Panc1 (cell line): ENCODE results near the gene TMEM170A. TPM values are rescaled to one million over a fixed set of nuclear protein-coding genes. Genes with fewer than 3 reads are reported as not detected.

Source experiments
- ATAC-seq: fragments of 200-7000 bp; cut with Tn5 transposase; 2 replicates; pipeline ENCODE4 v1.9.1; 2020; ENCODE audit warnings: mild to moderate bottlenecking, moderate library complexity
- BruUV-seq: library from RNA; stranded (reverse); fragments of 400-500 nt; replicated peaks from 2 replicates; lab custom pipeline; 2021; lab: Mats Ljungman, UMichigan
- CTCF ChIA-PET: fragments of 300-600 bp; sonication (Branson Sonifier 250); formaldehyde crosslinking; loops from one replicate; lab custom pipeline; 2022; ENCODE audit warnings: antibody characterized with exemption; lab: Charles Lee
- POLR2A ChIA-PET: fragments of 300-600 bp; sonication (Branson Sonifier 250); formaldehyde crosslinking; loops from one replicate; lab custom pipeline; 2022; ENCODE audit warnings: antibody characterized with exemption; lab: Charles Lee
- DNase-seq: peaks from one replicate; pipeline ENCODE4 v3.0.0-alpha.2; 2010; ENCODE audit warnings: low read depth, low spot score
- H3K27ac ChIP-seq: 2 replicates; pipeline ENCODE4 v1.5.1; 2011; ENCODE audit warnings: mild to moderate bottlenecking, low read length, inconsistent platforms
- H3K27me3 ChIP-seq: fragments of 200-500 bp; sonication (Bioruptor generic); 2 replicates; pipeline ENCODE4 v1.6.0; 2014; ENCODE audit warnings: low read length, inconsistent platforms; ENCODE audit not compliant: control insufficient read depth, insufficient read depth
- H3K36me3 ChIP-seq: fragments of 200-500 bp; sonication (Bioruptor generic); 2 replicates; pipeline ENCODE4 v1.5.1; 2014; ENCODE audit warnings: inconsistent platforms, mild to moderate bottlenecking, low read length, moderate library complexity; ENCODE audit not compliant: control insufficient read depth, insufficient read depth
- H3K4me1 ChIP-seq: 2 replicates; pipeline ENCODE4 v1.5.1; 2011; ENCODE audit warnings: inconsistent platforms, mild to moderate bottlenecking, low read length, moderate library complexity; ENCODE audit not compliant: control insufficient read depth, insufficient read depth
- H3K4me3 ChIP-seq, 2 experiments: 2 replicates each; pipeline ENCODE4 v1.5.1; 2011 to 2012; ENCODE audit warnings: low read depth in 2 of 2, low read length in 2 of 2, mild to moderate bottlenecking in 2 of 2, inconsistent platforms in 1 of 2, moderate library complexity in 1 of 2
- H3K9me3 ChIP-seq: fragments of 200-500 bp; sonication (Bioruptor generic); 2 replicates; pipeline ENCODE4 v1.5.1; 2014; ENCODE audit warnings: low read depth, mild to moderate bottlenecking, inconsistent platforms, low read length, moderate library complexity; ENCODE audit not compliant: control insufficient read depth, insufficient read depth
- POLR2AphosphoS5 ChIP-seq: IDR thresholded peaks from 2 replicates; pipeline ENCODE4 v1.6.1; 2012; ENCODE audit warnings: mild to moderate bottlenecking, low read depth, low read length, moderate library complexity
- SIN3A ChIP-seq: IDR thresholded peaks from 2 replicates; pipeline ENCODE4 v1.6.1; 2012; ENCODE audit warnings: low read depth, mild to moderate bottlenecking, low read length, moderate library complexity, borderline replicate concordance; ENCODE audit not compliant: insufficient read depth
- TCF7L2 ChIP-seq: IDR thresholded peaks from 2 replicates; pipeline ENCODE4 v1.6.1; 2011; ENCODE audit warnings: mild to moderate bottlenecking, low read depth, low read length, inconsistent platforms
- in situ Hi-C: cut with HindIII; loops from 2 replicates; pipeline ENCODE4 v1.10.0; 2016; ENCODE audit warnings: low sequenced_read_pairs, low pct_unique_long_range_greater_than_20kb
- intact Hi-C: fragments of 100-400 bp; cut with micrococcal nuclease; formaldehyde crosslinking; loops from one replicate; pipeline ENCODE4 v1.10.0; 2022; ENCODE audit not compliant: unreplicated experiment
- total RNA-seq: library from RNA; stranded (reverse); gene quantifications from one replicate; pipeline ENCODE4 v1.2.1, GENCODE V29; 2021; ENCODE audit not compliant: unreplicated experiment
- TF ChIP-seq, protein P1 (sequence below), 2 experiments: IDR thresholded peaks; 2 replicates each; pipeline ENCODE4 v1.6.1; 2011 to 2012; ENCODE audit warnings: low read depth in 2 of 2, control low read depth in 1 of 2, low read length in 1 of 2, mild to moderate bottlenecking in 1 of 2, moderate library complexity in 1 of 2; ENCODE audit not compliant: insufficient read depth in 1 of 2
- TF ChIP-seq, protein P2 (sequence below): fragments of 450-650 bp; IDR thresholded peaks from 2 replicates; pipeline ENCODE4 v1.5.1; 2017; ENCODE audit warnings: mild to moderate bottlenecking

Gene TMEM170A
- total RNA-seq, 1 experiment from 2014 or later, result 19.0 TPM

DNA sequence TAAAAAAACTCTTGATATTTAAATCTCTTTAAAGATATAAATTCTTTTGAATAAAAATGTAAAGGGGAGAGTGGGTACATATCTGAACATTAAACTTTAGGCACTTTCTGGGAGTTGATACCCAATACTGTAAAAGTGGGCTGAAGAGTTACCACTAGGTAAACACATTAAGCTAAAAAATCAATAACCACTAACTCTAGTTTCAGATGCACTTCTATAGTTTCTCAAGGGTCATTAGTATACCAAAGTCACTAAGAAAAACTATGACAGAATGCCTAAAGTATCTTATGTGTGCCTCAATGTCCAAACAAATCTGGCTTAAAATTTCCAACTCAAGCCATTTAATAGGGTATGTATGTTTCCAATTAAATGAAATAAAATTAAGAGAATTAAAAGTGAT lies 18.1 kb downstream of the TMEM170A start:
- TSS peak; percentile 27 for BruUV-seq
- no peak for ATAC-seq
- H3K27ac ChIP-seq, result no peak overlapping the region
- TF ChIP-seq TCF7L2 (no peak), SIN3A (no peak), POLR2AphosphoS5 (no peak)
- TF ChIP-seq, protein P1, sequence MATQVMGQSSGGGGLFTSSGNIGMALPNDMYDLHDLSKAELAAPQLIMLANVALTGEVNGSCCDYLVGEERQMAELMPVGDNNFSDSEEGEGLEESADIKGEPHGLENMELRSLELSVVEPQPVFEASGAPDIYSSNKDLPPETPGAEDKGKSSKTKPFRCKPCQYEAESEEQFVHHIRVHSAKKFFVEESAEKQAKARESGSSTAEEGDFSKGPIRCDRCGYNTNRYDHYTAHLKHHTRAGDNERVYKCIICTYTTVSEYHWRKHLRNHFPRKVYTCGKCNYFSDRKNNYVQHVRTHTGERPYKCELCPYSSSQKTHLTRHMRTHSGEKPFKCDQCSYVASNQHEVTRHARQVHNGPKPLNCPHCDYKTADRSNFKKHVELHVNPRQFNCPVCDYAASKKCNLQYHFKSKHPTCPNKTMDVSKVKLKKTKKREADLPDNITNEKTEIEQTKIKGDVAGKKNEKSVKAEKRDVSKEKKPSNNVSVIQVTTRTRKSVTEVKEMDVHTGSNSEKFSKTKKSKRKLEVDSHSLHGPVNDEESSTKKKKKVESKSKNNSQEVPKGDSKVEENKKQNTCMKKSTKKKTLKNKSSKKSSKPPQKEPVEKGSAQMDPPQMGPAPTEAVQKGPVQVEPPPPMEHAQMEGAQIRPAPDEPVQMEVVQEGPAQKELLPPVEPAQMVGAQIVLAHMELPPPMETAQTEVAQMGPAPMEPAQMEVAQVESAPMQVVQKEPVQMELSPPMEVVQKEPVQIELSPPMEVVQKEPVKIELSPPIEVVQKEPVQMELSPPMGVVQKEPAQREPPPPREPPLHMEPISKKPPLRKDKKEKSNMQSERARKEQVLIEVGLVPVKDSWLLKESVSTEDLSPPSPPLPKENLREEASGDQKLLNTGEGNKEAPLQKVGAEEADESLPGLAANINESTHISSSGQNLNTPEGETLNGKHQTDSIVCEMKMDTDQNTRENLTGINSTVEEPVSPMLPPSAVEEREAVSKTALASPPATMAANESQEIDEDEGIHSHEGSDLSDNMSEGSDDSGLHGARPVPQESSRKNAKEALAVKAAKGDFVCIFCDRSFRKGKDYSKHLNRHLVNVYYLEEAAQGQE (IDR thresholded peaks at IDR 0.05; ENCODE audit: insufficient read depth in 1 of 2, low read depth in 2 of 2, low read length in 1 of 2), result no peak
- TF ChIP-seq, protein P2, sequence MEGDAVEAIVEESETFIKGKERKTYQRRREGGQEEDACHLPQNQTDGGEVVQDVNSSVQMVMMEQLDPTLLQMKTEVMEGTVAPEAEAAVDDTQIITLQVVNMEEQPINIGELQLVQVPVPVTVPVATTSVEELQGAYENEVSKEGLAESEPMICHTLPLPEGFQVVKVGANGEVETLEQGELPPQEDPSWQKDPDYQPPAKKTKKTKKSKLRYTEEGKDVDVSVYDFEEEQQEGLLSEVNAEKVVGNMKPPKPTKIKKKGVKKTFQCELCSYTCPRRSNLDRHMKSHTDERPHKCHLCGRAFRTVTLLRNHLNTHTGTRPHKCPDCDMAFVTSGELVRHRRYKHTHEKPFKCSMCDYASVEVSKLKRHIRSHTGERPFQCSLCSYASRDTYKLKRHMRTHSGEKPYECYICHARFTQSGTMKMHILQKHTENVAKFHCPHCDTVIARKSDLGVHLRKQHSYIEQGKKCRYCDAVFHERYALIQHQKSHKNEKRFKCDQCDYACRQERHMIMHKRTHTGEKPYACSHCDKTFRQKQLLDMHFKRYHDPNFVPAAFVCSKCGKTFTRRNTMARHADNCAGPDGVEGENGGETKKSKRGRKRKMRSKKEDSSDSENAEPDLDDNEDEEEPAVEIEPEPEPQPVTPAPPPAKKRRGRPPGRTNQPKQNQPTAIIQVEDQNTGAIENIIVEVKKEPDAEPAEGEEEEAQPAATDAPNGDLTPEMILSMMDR, result no peak
- H3K4me3 ChIP-seq, result no peak overlapping the region
- in situ Hi-C loops, result no loop called here
- CTCF ChIA-PET, result no interaction called here
- no peaks in the 10 kb centered on the region for H3K9me3 ChIP-seq
- intact Hi-C loops, result no loop called here
- H3K4me1 ChIP-seq, result no peaks in the 10 kb centered on the region
- no peak for DNase-seq
- peaks cover 6% of the 10 kb centered on the region; the same call in 1 of the 2 replicates for H3K36me3 ChIP-seq
- no peaks in the 10 kb centered on the region for H3K27me3 ChIP-seq
- POLR2A ChIA-PET, result interaction anchor here (0.6 kb wide), 1 partner anchor 114 kb away, joined by 7 read pairs; no protein-coding TSS in a partner anchor

DNA sequence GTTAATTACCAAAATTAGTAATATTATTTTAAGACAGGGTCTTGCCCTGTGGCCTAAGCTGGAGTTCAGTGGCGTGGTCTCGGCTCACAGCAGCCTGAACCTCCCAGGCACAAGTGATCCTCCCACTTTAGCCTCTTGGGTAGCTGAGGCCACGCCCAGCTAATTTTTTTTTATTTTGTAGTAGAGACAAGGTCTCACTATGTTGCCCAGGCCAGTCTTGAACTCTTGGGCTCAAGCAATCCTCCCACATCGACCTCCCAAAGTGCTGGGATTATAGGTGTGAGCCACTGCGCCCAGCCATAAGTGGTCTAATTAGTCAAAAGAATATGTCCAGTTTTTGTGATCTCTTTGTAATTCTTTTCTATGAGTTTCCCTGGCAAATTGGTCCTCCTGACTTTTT lies 19.2 kb downstream of the TMEM170A start:
- TF ChIP-seq, protein P2, result no peak
- TF ChIP-seq POLR2AphosphoS5 (no peak), TCF7L2 (no peak), SIN3A (no peak)
- TF ChIP-seq, protein P1 (IDR thresholded peaks at IDR 0.05; ENCODE audit: insufficient read depth in 1 of 2, low read depth in 2 of 2, low read length in 1 of 2), result no peak
- intact Hi-C loops (no loop called here), in situ Hi-C loops (no loop called here)
- no peaks in the 10 kb centered on the region for H3K27me3 ChIP-seq
- H3K27ac ChIP-seq, result no peak overlapping the region
- H3K36me3 ChIP-seq, result peaks cover 6% of the 10 kb centered on the region; the same call in 1 of the 2 replicates
- no TSS peak for BruUV-seq
- no peaks in the 10 kb centered on the region for H3K9me3 ChIP-seq
- no peak for ATAC-seq
- POLR2A ChIA-PET, result interaction anchor here (1.6 kb wide), 1 partner anchor 11 kb away, joined by 4 read pairs; no protein-coding TSS in a partner anchor
- CTCF ChIA-PET, result no interaction called here
- DNase-seq, result no peak
- H3K4me3 ChIP-seq, result no peak overlapping the region
- H3K4me1 ChIP-seq, result no peaks in the 10 kb centered on the region
